Heart right ventricle (tissue), 16 donors: ENCODE data around the gene NCKAP5L. TPM values are rescaled to one million over a fixed set of nuclear protein-coding genes. Genes with fewer than 3 reads are reported as not detected.

ENCODE experiments used
- ATAC-seq, 8 donors: fragments of 200-7000 bp; cut with Tn5 transposase; one replicate each; pipeline ENCODE4 v1.9.1; 2020; ENCODE audit warnings: mild to moderate bottlenecking in 8 of 8, moderate library complexity in 8 of 8, moderate number of reproducible peaks in 1 of 8
- DNase-seq, 2 donors: peaks; one replicate each; pipeline ENCODE4 v3.0.0-alpha.2; 2020
- H3K27ac ChIP-seq, 10 donors: fragments of 200-600 bp; sonication (generic) in 2 of 10; one replicate each; pipeline versions ENCODE4 v1.5.0 to v1.8.0; 2020 to 2022; ENCODE audit warnings: mild to moderate bottlenecking in 3 of 10
- H3K27me3 ChIP-seq, 7 donors: fragments of 200-600 bp; one replicate each; pipeline ENCODE4 v1.8.0; 2021 to 2022; ENCODE audit warnings: mild to moderate bottlenecking in 2 of 7
- H3K36me3 ChIP-seq, 9 donors: fragments of 200-600 bp; sonication (generic) in 1 of 9; one replicate each; pipeline versions ENCODE4 v1.5.0 to v1.8.0; 2020 to 2022; ENCODE audit warnings: mild to moderate bottlenecking in 2 of 9
- H3K4me1 ChIP-seq, 9 donors: fragments of 200-600 bp; sonication (generic) in 1 of 9; one replicate each; pipeline versions ENCODE4 v1.5.0 to v1.8.0; 2020 to 2022; ENCODE audit warnings: mild to moderate bottlenecking in 4 of 9
- H3K4me3 ChIP-seq, 10 donors: fragments of 200-600 bp; sonication (generic) in 2 of 10; one replicate each; pipeline versions ENCODE4 v1.5.0 to v1.8.0; 2020 to 2022; ENCODE audit warnings: mild to moderate bottlenecking in 7 of 10, moderate library complexity in 2 of 10
- H3K9me3 ChIP-seq, 11 donors: fragments of 200-600 bp in 10 of 11; sonication (generic) in 2 of 11; one replicate each; pipeline versions ENCODE4 v1.5.0 to v1.8.0; 2013 to 2022; ENCODE audit warnings: mild to moderate bottlenecking in 2 of 11, control low read depth in 1 of 11, moderate library complexity in 1 of 11
- CTCF ChIP-seq, 9 donors: fragments of 200-600 bp; sonication (generic) in 2 of 9; IDR thresholded peaks; one replicate each; pipeline versions ENCODE4 v1.5.0 to v1.8.0; 2021 to 2022; ENCODE audit warnings: antibody characterized with exemption in 9 of 9, mild to moderate bottlenecking in 5 of 9, moderate library complexity in 1 of 9
- WGBS, 2 donors: extraction: QIAGEN DNeasy Blood & Tissue Kit; methylation state at CpG; one replicate each; pipeline ENCODE4 v1.1.7; 2013; ENCODE audit warnings: inconsistent platforms in 1 of 2; 5-methylcytosine and 5-hydroxymethylcytosine counted together
- intact Hi-C, 10 donors: fragments of 100-400 bp; cut with DNase I; formaldehyde crosslinking; loops; one replicate each; pipeline versions ENCODE4 v1.11.1 to v1.14.2; 2022
- polyA plus RNA-seq, 2 donors: library from polyadenylated mRNA; stranded (reverse); fragments of 200-250 nt; gene quantifications; one replicate each; pipeline ENCODE4 v1.2.3, GENCODE V29; 2013
- total RNA-seq, 10 donors: library from RNA; stranded (reverse); fragmentation: NEBNext Ultra II Directional in 3 of 10; extraction: Animal tissue kit (Norgen Biotek cat#: 25700) in 3 of 10; gene quantifications; one replicate each; pipeline versions ENCODE4 v1.2.1 to v1.2.4, GENCODE V29; 2021 to 2023
- donor health status: Arrhythmogenic right ventricular cardiomyopathy.
- donor health status: ischemic (EF 13 %, LVEDD 7.1; RV severe dilation, severe dysfunction).
- donor health status: healthy with polysubstance abuse.
- donor health status: DM: no; HTN: yes; CAD: no.
- donor health status: DM: no; HTN: no; CAD: no.
- donor health status: ischemic (EF 25% LVEDD 6.9; RV normal size, moderate dysfunction).
- donor health status: ischemic (EF 25% LVEDD 5.7; RV mildly dilated, moderate dysfunction).
- donor health status: healthy.
- donor health status: DM: yes; HTN: yes; CAD: no.
- donor health status: Ischemic cardiomyopathy.
- donor health status: ischemic (EF 35%, LVEDD 5.7; RV mildly dilated, moderate dysfunction).
- donor health status: nonischemic (EF 11% LVEDD 7.7; RV severe dilation, severe dysfunction).
- donor health status: DM: yes; HTN: yes; CAD: no.
- donor health status: PGD.
- donor health status: ischemic (EF 29% LVEDD 5.4; RV normal size, mild dysfunction).
- donor health status: nonischemic (EF 23%, LVEDD 6.1; RV moderate dilation, normal function).

Gene NCKAP5L
- total and polyA plus RNA-seq, 12 donors = 11.6 to 44.6 (median 23.7) TPM

GRCh38 chr12:49793620-49794019 lies 34.6 kb downstream of the NCKAP5L start:
- Histone ChIP-seq H3K9me3 (no peaks in the 10 kb centered on the region), H3K27me3 (no peaks in the 10 kb centered on the region), H3K4me1 (peaks cover 0 to 11% (median 0%) of the 10 kb centered on the region in 9 donors), H3K27ac (no peak overlapping the region), H3K4me3 (no peak overlapping the region), H3K36me3 (peaks cover 0 to 97% (median 54%) of the 10 kb centered on the region in 9 donors)
- WGBS, 2 donors = 92 to 96% methylated on average over 9 of the region's 9 CpGs
- DNase-seq (no peak), ATAC-seq (no peak)
- intact Hi-C loops = no loop called here
- TF ChIP-seq CTCF (IDR thresholded peaks at IDR 0.05) = no peak

GRCh38 chr12:49792976-49793580 lies 35.1 kb downstream of the NCKAP5L start:
- no peak overlapping the region for H3K4me3 ChIP-seq
- H3K4me1 ChIP-seq = peaks cover 0 to 11% (median 0%) of the 10 kb centered on the region in 9 donors
- DNase-seq (no peak), ATAC-seq (no peak)
- no peak overlapping the region for H3K27ac ChIP-seq
- H3K27me3 ChIP-seq = no peaks in the 10 kb centered on the region
- peaks cover 0 to 93% (median 48%) of the 10 kb centered on the region in 9 donors for H3K36me3 ChIP-seq
- TF ChIP-seq CTCF (IDR thresholded peaks at IDR 0.05) = no peak
- peaks cover 0 to under 1% (median 0%) of the 10 kb centered on the region in 11 donors for H3K9me3 ChIP-seq
- WGBS, 2 donors = 86 to 87% methylated on average over 11 of the region's 11 CpGs
- intact Hi-C loops = no loop called here

GRCh38 chr12:49792181-49792970 lies 35.8 kb downstream of the NCKAP5L start:
- ATAC-seq (peak in 1 of 8 donors; percentile 4), DNase-seq (no peak)
- no peaks in the 10 kb centered on the region for H3K27me3 ChIP-seq
- intact Hi-C loops = no loop called here
- TF ChIP-seq CTCF (IDR thresholded peaks at IDR 0.05) = no peak
- H3K4me1 ChIP-seq = peaks cover 0 to 6% (median 0%) of the 10 kb centered on the region in 9 donors
- peaks cover 0 to 7% (median 3%) of the 10 kb centered on the region in 11 donors for H3K9me3 ChIP-seq
- no peak overlapping the region for H3K27ac ChIP-seq
- WGBS, 2 donors = 95% methylated on average over 20 of the region's 20 CpGs
- H3K4me3 ChIP-seq = no peak overlapping the region
- H3K36me3 ChIP-seq = peaks cover 0 to 86% (median 41%) of the 10 kb centered on the region in 9 donors

- 86 to 91% methylated on average over 23 of the region's 23 CpGs for WGBS, 2 donors
These were observed 36.5 kb downstream of the NCKAP5L start for GRCh38 chr12:49791700-49792099.

More at GRCh38 chr12:49791700-49792099, 36.5 kb downstream of the NCKAP5L start:
- DNase-seq (no peak), ATAC-seq (no peak)
- Histone ChIP-seq H3K36me3 (peaks cover 0 to 79% (median 34%) of the 10 kb centered on the region in 9 donors), H3K4me1 (peaks cover 0 to 5% (median 0%) of the 10 kb centered on the region in 9 donors), H3K27ac (no peak overlapping the region), H3K27me3 (no peaks in the 10 kb centered on the region), H3K4me3 (no peak overlapping the region), H3K9me3 (peaks cover 0 to 8% (median 3%) of the 10 kb centered on the region in 11 donors)
- intact Hi-C loops = no loop called here
- TF ChIP-seq CTCF (IDR thresholded peaks at IDR 0.05) = no peak
